Parathyroid adenoma (tissue), 2 donors: ENCODE data around the gene AGAP1.

Experiments
- H2AFZ ChIP-seq: fragments of 300-600 bp; sonication (generic); one replicate; pipeline ENCODE4 v1.7.0; 2017; ENCODE audit warnings: antibody characterized with exemption, mild to moderate bottlenecking
- H3K27ac ChIP-seq: fragments of 300-600 bp; sonication (generic); one replicate; pipeline ENCODE4 v1.7.0; 2017
- H3K27me3 ChIP-seq: fragments of 300-600 bp; sonication (generic); one replicate; pipeline ENCODE4 v1.7.0; 2017; ENCODE audit warnings: low read length; ENCODE audit not compliant: control insufficient read depth, insufficient read depth
- H3K36me3 ChIP-seq: fragments of 300-600 bp; sonication (generic); one replicate; pipeline ENCODE4 v1.7.0; 2017; ENCODE audit warnings: low read length; ENCODE audit not compliant: control insufficient read depth, insufficient read depth
- H3K4me1 ChIP-seq: fragments of 300-600 bp; sonication (generic); one replicate; pipeline ENCODE4 v1.7.0; 2017; ENCODE audit warnings: control low read depth
- H3K4me2 ChIP-seq: fragments of 300-600 bp; sonication (generic); one replicate; pipeline ENCODE4 v1.7.0; 2017; ENCODE audit warnings: low read length
- H3K4me3 ChIP-seq: fragments of 300-600 bp; sonication (generic); one replicate; pipeline ENCODE4 v1.7.0; 2017; ENCODE audit warnings: low read depth, low read length
- H3K79me2 ChIP-seq: fragments of 300-600 bp; sonication (generic); one replicate; pipeline ENCODE4 v1.7.0; 2017; ENCODE audit warnings: control low read depth
- H3K9ac ChIP-seq: fragments of 300-600 bp; sonication (generic); one replicate; pipeline ENCODE4 v1.7.0; 2017; ENCODE audit warnings: mild to moderate bottlenecking
- H3K9me3 ChIP-seq: fragments of 300-600 bp; sonication (generic); one replicate; pipeline ENCODE4 v1.7.0; 2017; ENCODE audit warnings: low read length; ENCODE audit not compliant: control insufficient read depth
- CTCF ChIP-seq: fragments of 300-600 bp; sonication (generic); IDR thresholded peaks from one replicate; pipeline ENCODE4 v1.7.0; 2017; ENCODE audit warnings: antibody characterized with exemption, mild to moderate bottlenecking
- donor health status: primary hyperparathyroidism.

Gene AGAP1

GRCh38 chr2:235780401-235780800 is 286.6 kb downstream of the AGAP1 start:
- H3K4me1 ChIP-seq: no peaks in the 10 kb centered on the region
- TF ChIP-seq CTCF: no peak
- no peak overlapping the region for H3K27ac ChIP-seq
- no peak overlapping the region for H3K9ac ChIP-seq
- H3K79me2 ChIP-seq: no peaks in the 10 kb centered on the region
- H3K36me3 ChIP-seq: no peaks in the 10 kb centered on the region
- no peak overlapping the region for H2AFZ ChIP-seq
- no peak overlapping the region for H3K4me2 ChIP-seq
- no peaks in the 10 kb centered on the region for H3K27me3 ChIP-seq
- no peaks in the 10 kb centered on the region for H3K9me3 ChIP-seq
- H3K4me3 ChIP-seq: no peak overlapping the region

- no peaks in the 10 kb centered on the region for H3K9me3 ChIP-seq
- no peak overlapping the region for H2AFZ ChIP-seq
- H3K27ac ChIP-seq: no peak overlapping the region
- no peaks in the 10 kb centered on the region for H3K4me1 ChIP-seq
- no peaks in the 10 kb centered on the region for H3K27me3 ChIP-seq
- no peak overlapping the region for H3K4me3 ChIP-seq
- TF ChIP-seq CTCF: no peak
- H3K79me2 ChIP-seq: no peaks in the 10 kb centered on the region
- no peak overlapping the region for H3K9ac ChIP-seq
- no peak overlapping the region for H3K4me2 ChIP-seq
- H3K36me3 ChIP-seq: no peaks in the 10 kb centered on the region
Measured at GRCh38 chr2:235781775-235782174, 287.9 kb downstream of the AGAP1 start.

GRCh38 chr2:235784788-235785187 is 290.9 kb downstream of the AGAP1 start:
- no peaks in the 10 kb centered on the region for H3K36me3 ChIP-seq
- H3K4me2 ChIP-seq: no peak overlapping the region
- H3K79me2 ChIP-seq: no peaks in the 10 kb centered on the region
- H3K27ac ChIP-seq: no peak overlapping the region
- no peak overlapping the region for H2AFZ ChIP-seq
- no peaks in the 10 kb centered on the region for H3K27me3 ChIP-seq
- H3K4me3 ChIP-seq: no peak overlapping the region
- no peak for TF ChIP-seq CTCF
- no peak overlapping the region for H3K9ac ChIP-seq
- no peaks in the 10 kb centered on the region for H3K4me1 ChIP-seq
- no peaks in the 10 kb centered on the region for H3K9me3 ChIP-seq

GRCh38 chr2:235789552-235789951 is 295.7 kb downstream of the AGAP1 start:
- no peak overlapping the region for H3K4me3 ChIP-seq
- H3K9me3 ChIP-seq: no peaks in the 10 kb centered on the region
- no peaks in the 10 kb centered on the region for H3K36me3 ChIP-seq
- H3K27ac ChIP-seq: no peak overlapping the region
- H3K27me3 ChIP-seq: no peaks in the 10 kb centered on the region
- no peak for TF ChIP-seq CTCF
- H2AFZ ChIP-seq: no peak overlapping the region
- no peaks in the 10 kb centered on the region for H3K4me1 ChIP-seq
- no peak overlapping the region for H3K9ac ChIP-seq
- no peak overlapping the region for H3K4me2 ChIP-seq
- no peaks in the 10 kb centered on the region for H3K79me2 ChIP-seq

GRCh38 chr2:235793163-235793752 is 299.4 kb downstream of the AGAP1 start:
- Histone ChIP-seq H3K79me2 (no peaks in the 10 kb centered on the region), H3K9ac (no peak overlapping the region), H3K4me2 (no peak overlapping the region), H3K36me3 (no peaks in the 10 kb centered on the region), H3K27ac (no peak overlapping the region), H3K4me1 (no peaks in the 10 kb centered on the region), H3K27me3 (no peaks in the 10 kb centered on the region), H3K4me3 (no peak overlapping the region), H3K9me3 (no peaks in the 10 kb centered on the region), H2AFZ (no peak overlapping the region)
- TF ChIP-seq CTCF: no peak
